NB4 (cell line): ENCODE data around the gene TRAF3.
A peak's percentile ranks its signal among the peaks of the same experiment; 100 is the strongest.

Experiments
- DNase-seq: peaks from one replicate; pipeline ENCODE4 v3.0.0; 2010; ENCODE audit warnings: low read depth
- H3K4me3 ChIP-seq: one replicate; pipeline ENCODE4 v1.5.1; 2011; ENCODE audit warnings: mild to moderate bottlenecking, low read depth, low read length, moderate library complexity
- CTCF ChIP-seq: IDR thresholded peaks from one replicate; pipeline ENCODE4 v1.5.1; 2012; ENCODE audit warnings: low read depth, low read length
- MAX ChIP-seq: IDR thresholded peaks from 2 replicates; pipeline ENCODE4 v1.6.1; 2011; ENCODE audit warnings: low read depth, low read length
- MYC ChIP-seq: IDR thresholded peaks from 2 replicates; pipeline ENCODE4 v1.6.1; 2011; ENCODE audit warnings: low read depth, low read length
- POLR2A ChIP-seq: IDR thresholded peaks from 2 replicates; pipeline ENCODE4 v1.6.1; 2011; ENCODE audit warnings: mild to moderate bottlenecking; ENCODE audit not compliant: insufficient read length; ENCODE audit errors: extremely low read depth

The TRAF3 gene

GRCh38 chr14:102786768-102787167 is 9.5 kb downstream of the TRAF3 start:
- TF ChIP-seq CTCF: no peak
- no peak for TF ChIP-seq MAX
- no peak for TF ChIP-seq MYC
- TF ChIP-seq POLR2A: no peak
- no peak overlapping the region for H3K4me3 ChIP-seq
- DNase-seq: no peak

GRCh38 chr14:102789349-102789748 is 12.1 kb downstream of the TRAF3 start:
- TF ChIP-seq MAX (no peak), CTCF (no peak), POLR2A (no peak), MYC (no peak)
- DNase-seq: no peak
- H3K4me3 ChIP-seq: no peak overlapping the region

DNA sequence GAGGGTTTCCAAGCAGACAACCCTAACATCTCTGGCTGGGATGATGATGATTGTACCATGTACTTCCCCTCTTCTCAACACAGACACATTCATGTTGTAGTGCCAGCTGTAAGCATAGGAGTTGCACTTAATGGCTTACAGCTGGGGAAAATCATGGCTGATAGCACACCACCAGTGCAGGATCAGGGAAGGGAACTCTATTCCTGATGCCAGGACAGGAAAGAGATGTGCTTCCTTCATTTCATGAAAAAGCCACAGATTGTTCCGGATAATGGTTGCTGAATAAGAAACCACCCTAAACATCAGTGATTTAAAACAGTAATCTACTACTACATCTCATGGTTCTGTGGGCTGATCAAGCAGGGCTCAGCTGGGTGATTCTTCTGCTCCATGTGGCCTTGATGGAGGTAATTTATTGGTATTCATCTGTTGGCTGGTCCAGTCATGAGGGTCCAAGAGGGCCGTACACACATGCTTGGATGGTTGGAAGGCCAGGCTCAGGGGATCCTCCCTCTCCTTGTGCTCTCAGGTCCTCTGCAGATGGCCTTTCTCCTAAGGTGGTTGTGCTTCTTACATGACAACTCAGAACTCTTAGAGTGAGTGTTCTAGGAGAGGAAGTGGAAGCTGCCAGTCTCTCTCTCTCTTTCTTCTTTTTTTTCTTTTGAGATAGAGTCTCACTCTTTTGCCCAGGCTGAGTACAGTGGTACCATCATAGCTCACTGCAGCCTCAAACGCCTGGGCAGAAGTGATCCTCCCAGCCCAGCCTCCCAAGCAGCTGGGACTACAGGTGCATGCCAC is 16.5 kb downstream of the TRAF3 start:
- DNase-seq: no peak
- no peak overlapping the region for H3K4me3 ChIP-seq
- TF ChIP-seq MAX (no peak), CTCF (no peak), MYC (no peak), POLR2A (no peak)

- TF ChIP-seq CTCF: no peak
- no peak for TF ChIP-seq MYC
- no peak for TF ChIP-seq MAX
- no peak for TF ChIP-seq POLR2A
- DNase-seq: peak; percentile 77
- no peak overlapping the region for H3K4me3 ChIP-seq
These were observed 18.0 kb downstream of the TRAF3 start for GRCh38 chr14:102795060-102795925.

GRCh38 chr14:102796661-102797190 is 19.5 kb downstream of the TRAF3 start:
- no peak for DNase-seq
- TF ChIP-seq MAX: no peak
- TF ChIP-seq POLR2A: no peak
- TF ChIP-seq MYC: no peak
- no peak for TF ChIP-seq CTCF
- H3K4me3 ChIP-seq: no peak overlapping the region
